IMR-90 (cell line): ENCODE results near the gene FPR2. TPM values are rescaled to one million over a fixed set of nuclear protein-coding genes. Genes with fewer than 3 reads are reported as not detected.

ENCODE experiments used
- ATAC-seq: fragments of 200-7000 bp; cut with Tn5 transposase; 2 replicates; pipeline ENCODE4 v1.9.1; 2020; ENCODE audit warnings: low read depth, mild to moderate bottlenecking, moderate library complexity
- BruUV-seq: library from RNA; stranded (reverse); fragments of 400-500 nt; replicated peaks from 2 replicates; lab custom pipeline; 2021; lab: Mats Ljungman, UMichigan
- CTCF ChIA-PET: fragments of 300-600 bp; formaldehyde crosslinking; extraction: SDS; loops from one replicate; lab custom pipeline; 2021; ENCODE audit warnings: antibody characterized with exemption; lab: Yijun Ruan, JAX
- POLR2A ChIA-PET: fragments of 300-600 bp; sonication (Branson Sonifier 250); formaldehyde crosslinking; loops from one replicate; lab custom pipeline; 2022; ENCODE audit warnings: antibody characterized with exemption; ENCODE audit not compliant: unreplicated experiment; lab: Charles Lee
- DNase-seq: peaks from one replicate; pipeline ENCODE4 v3.0.0; 2013
- H2AFZ ChIP-seq: replicated peaks from 2 replicates; pipeline ENCODE3; 2013; ENCODE audit warnings: low read length, mild to moderate bottlenecking; ENCODE audit not compliant: poor library complexity
- H2AK5ac ChIP-seq: 2 replicates; pipeline ENCODE4 v1.6.1; 2013; ENCODE audit warnings: low read depth, low read length, inconsistent platforms
- H2AK9ac ChIP-seq: replicated peaks from 2 replicates; pipeline ENCODE3; 2013; ENCODE audit warnings: mild to moderate bottlenecking, low read depth, low read length, moderate library complexity; ENCODE audit not compliant: poor library complexity
- H2BK120ac ChIP-seq: 2 replicates; pipeline ENCODE4 v1.6.1; 2013; ENCODE audit warnings: low read depth, low read length, inconsistent platforms
- H2BK15ac ChIP-seq: 3 replicates; pipeline ENCODE4 v1.6.1; 2013; ENCODE audit warnings: low read depth, low read length, inconsistent platforms
- H2BK20ac ChIP-seq: 2 replicates; pipeline ENCODE4 v1.6.1; 2013; ENCODE audit warnings: low read depth, mild to moderate bottlenecking, inconsistent platforms, low read length, moderate library complexity
- H2BK5ac ChIP-seq: 2 replicates; pipeline ENCODE4 v1.6.1; 2013; ENCODE audit warnings: mild to moderate bottlenecking, low read depth, low read length, inconsistent platforms; ENCODE audit not compliant: poor library complexity, severe bottlenecking
- H3K14ac ChIP-seq: replicated peaks from 2 replicates; pipeline ENCODE4 v1.6.1; 2013; ENCODE audit warnings: low read depth, low read length, inconsistent platforms
- H3K18ac ChIP-seq: 2 replicates; pipeline ENCODE4 v1.6.1; 2013; ENCODE audit warnings: low read depth, low read length, control low read depth
- H3K23ac ChIP-seq: 2 replicates; pipeline ENCODE4 v1.6.1; 2013; ENCODE audit warnings: low read depth, low read length, inconsistent platforms
- H3K27ac ChIP-seq: 2 replicates; pipeline ENCODE4 v1.5.1; 2013; ENCODE audit warnings: mild to moderate bottlenecking, control low read depth, low read length; ENCODE audit not compliant: insufficient read depth
- H3K27me3 ChIP-seq: 2 replicates; pipeline ENCODE4 v1.6.1; 2013; ENCODE audit warnings: low read length; ENCODE audit not compliant: control insufficient read depth, insufficient read depth
- H3K36me3 ChIP-seq: 2 replicates; pipeline ENCODE4 v1.6.1; 2013; ENCODE audit warnings: low read length, mixed read lengths; ENCODE audit not compliant: control insufficient read depth, insufficient read depth
- H3K4ac ChIP-seq: 2 replicates; pipeline ENCODE4 v1.6.1; 2013; ENCODE audit warnings: low read depth, low read length, inconsistent platforms
- H3K4me1 ChIP-seq: 2 replicates; pipeline ENCODE4 v1.6.1; 2013; ENCODE audit warnings: low read length, mixed read lengths; ENCODE audit not compliant: control insufficient read depth, insufficient read depth
- H3K4me2 ChIP-seq: 2 replicates; pipeline ENCODE4 v1.6.1; 2013; ENCODE audit warnings: low read depth, mild to moderate bottlenecking, control low read depth, low read length, moderate library complexity
- H3K4me3 ChIP-seq: 2 replicates; pipeline ENCODE4 v1.5.1; 2013; ENCODE audit warnings: low read depth, mild to moderate bottlenecking, control low read depth, low read length, moderate library complexity; ENCODE audit not compliant: insufficient read depth
- H3K56ac ChIP-seq: 2 replicates; pipeline ENCODE4 v1.6.1; 2013; ENCODE audit warnings: low read length, inconsistent platforms; ENCODE audit not compliant: insufficient read depth; ENCODE audit errors: extremely low read depth
- H3K79me1 ChIP-seq, 2 experiments: 2 replicates each; pipeline ENCODE4 v1.6.1; 2013; ENCODE audit warnings: low read length in 2 of 2, inconsistent platforms in 1 of 2, low read depth in 1 of 2
- H3K9ac ChIP-seq: 2 replicates; pipeline ENCODE4 v1.6.1; 2013; ENCODE audit warnings: low read depth, low read length, control low read depth
- H3K9me1 ChIP-seq: 2 replicates; pipeline ENCODE4 v1.6.1; 2013; ENCODE audit warnings: low read length, inconsistent platforms; ENCODE audit not compliant: insufficient read depth
- H3K9me3 ChIP-seq: 2 replicates; pipeline ENCODE4 v1.6.1; 2013; ENCODE audit warnings: low read length; ENCODE audit not compliant: control insufficient read depth, insufficient read depth
- H4K20me1 ChIP-seq: 2 replicates; pipeline ENCODE4 v1.6.1; 2013; ENCODE audit warnings: low read length, inconsistent platforms; ENCODE audit not compliant: insufficient read depth
- H4K5ac ChIP-seq: 2 replicates; pipeline ENCODE4 v1.6.1; 2013; ENCODE audit warnings: mild to moderate bottlenecking, low read depth, low read length, control low read depth
- H4K8ac ChIP-seq, 2 experiments: 2 replicates each; pipeline ENCODE4 v1.6.1; 2013; ENCODE audit warnings: low read depth in 2 of 2, low read length in 2 of 2, control low read depth in 1 of 2, inconsistent platforms in 1 of 2
- H4K91ac ChIP-seq: 2 replicates; pipeline ENCODE4 v1.6.1; 2013; ENCODE audit warnings: low read depth, low read length, inconsistent platforms; ENCODE audit not compliant: insufficient read depth
- FOS ChIP-seq: fragments of 150-350 bp; IDR thresholded peaks from 2 replicates; pipeline ENCODE4 v1.6.1; 2016; ENCODE audit warnings: low read depth, low read length
- MAFK ChIP-seq: IDR thresholded peaks from 2 replicates; pipeline ENCODE4 v1.6.1; 2012; ENCODE audit warnings: low read depth, low read length, improper control_type of control experiment
- WGBS, 2 experiments: methylation state at CpG; one replicate each; pipeline versions ENCODE4 v1.1.5 to v1.1.7; 2013; ENCODE audit warnings: missing lambda C conversion rate in 2 of 2; ENCODE audit not compliant: insufficient read length in 1 of 2; ENCODE audit errors: extremely low coverage in 2 of 2; 5-methylcytosine and 5-hydroxymethylcytosine counted together
- dilution Hi-C: fragments of 300-500 bp; cut with HindIII; formaldehyde crosslinking; loops from one replicate; pipeline ENCODE4 v1.14.3; 2018; ENCODE audit warnings: low sequenced_read_pairs; ENCODE audit not compliant: unreplicated experiment
- in situ Hi-C: fragments of 300-500 bp; cut with MboI; formaldehyde crosslinking; loops from 3 replicates; pipeline ENCODE4 v1.14.3; 2019; ENCODE audit warnings: low sequenced_read_pairs, inconsistent platforms, mixed read lengths
- intact Hi-C: fragments of 100-400 bp; cut with micrococcal nuclease; formaldehyde crosslinking; loops from 2 replicates; pipeline ENCODE4 v1.10.0; 2022
- polyA plus RNA-seq, 3 experiments: library from polyadenylated mRNA; depleted of rRNA; stranded (reverse); fragments of >200 nt; gene quantifications; 2 replicates each; pipeline ENCODE4 v1.2.3, GENCODE V29; 2012; ENCODE audit warnings: low replicate concordance in 1 of 3
- total RNA-seq: library from RNA; depleted of rRNA; stranded (reverse); fragments of >200 nt; gene quantifications from 2 replicates; pipeline ENCODE4 v1.2.3, GENCODE V29; 2012

FPR2 gene
- total and polyA plus RNA-seq, 2 of the 4 experiments (the other 2 are of a cell fraction), result not detected

- ChIA-PET CTCF (no interaction called here), POLR2A (no interaction called here)
- Histone ChIP-seq H2BK20ac (no peak overlapping the region), H4K20me1 (no peaks in the 10 kb centered on the region), H3K23ac (no peak overlapping the region), H2BK15ac (no peak overlapping the region), H2AFZ (no peak overlapping the region), H2AK9ac (no peak overlapping the region), H3K27me3 (no peaks in the 10 kb centered on the region), H3K4me2 (no peak overlapping the region), H3K4ac (no peak overlapping the region), H2BK120ac (no peak overlapping the region), H3K36me3 (no peaks in the 10 kb centered on the region), H3K9me3 (no peaks in the 10 kb centered on the region), H3K56ac (no peak overlapping the region), H2AK5ac (no peak overlapping the region), H3K4me1 (no peaks in the 10 kb centered on the region; the same call in 1 of the 2 replicates), H3K4me3 (no peak overlapping the region), H3K9ac (no peak overlapping the region), H2BK5ac (no peak overlapping the region), H4K5ac (no peak overlapping the region), H3K14ac (no peak overlapping the region), H3K79me1 (no peaks in the 10 kb centered on the region), H4K8ac (no peak overlapping the region), H4K91ac (no peak overlapping the region), H3K27ac (no peak overlapping the region), H3K9me1 (no peaks in the 10 kb centered on the region), H3K18ac (no peak overlapping the region)
- WGBS, 2 experiments, result 20% methylated on average over 2 of the region's 8 CpGs; no CpG with 5 or more reads in 1 of the 2 experiments
- ATAC-seq, result no peak
- BruUV-seq, result no TSS peak
- TF ChIP-seq MAFK (peak; percentile 68), FOS (no peak)
- intact Hi-C loops (no loop called here), in situ Hi-C loops (no loop called here), dilution Hi-C loops (no loop called here)
- no peak for DNase-seq
Observed at GRCh38 chr19:51808333-51808986, 47.5 kb downstream of the FPR2 start.
